ENCODE results near the gene ZNF710.

The ZNF710 gene

GRCh38 chr15:89980896-89981295, 20.2 kb upstream of the ZNF710 start:
- Mint-ChIP-seq H3K27ac (no peak overlapping the region), H3K4me1 (ENCODE audit: low read depth) (no peaks in the 10 kb centered on the region), H3K36me3 (ENCODE audit: low read depth) (no peaks in the 10 kb centered on the region), H3K27me3 (no peaks in the 10 kb centered on the region), H3K9me3 (peaks cover 7% of the 10 kb centered on the region), H3K4me3 (no peak overlapping the region)
- no peak for DNase-seq

GRCh38 chr15:89982315-89983055, 18.6 kb upstream of the ZNF710 start:
- Mint-ChIP-seq H3K4me1 (ENCODE audit: low read depth) (no peaks in the 10 kb centered on the region), H3K27ac (no peak overlapping the region), H3K27me3 (no peaks in the 10 kb centered on the region), H3K36me3 (ENCODE audit: low read depth) (no peaks in the 10 kb centered on the region), H3K9me3 (peaks cover 7% of the 10 kb centered on the region), H3K4me3 (no peak overlapping the region)
- DNase-seq, result no peak

- Mint-ChIP-seq H3K9me3 (peaks cover 7% of the 10 kb centered on the region), H3K27me3 (no peaks in the 10 kb centered on the region), H3K4me3 (no peak overlapping the region), H3K36me3 (ENCODE audit: low read depth) (no peaks in the 10 kb centered on the region), H3K27ac (no peak overlapping the region), H3K4me1 (ENCODE audit: low read depth) (no peaks in the 10 kb centered on the region)
- DNase-seq, result no peak
These were observed 17.1 kb upstream of the ZNF710 start for GRCh38 chr15:89984001-89984400.

- H3K36me3 Mint-ChIP-seq (ENCODE audit: low read depth), result no peaks in the 10 kb centered on the region
- H3K27me3 Mint-ChIP-seq, result no peaks in the 10 kb centered on the region
- no peak overlapping the region for H3K4me3 Mint-ChIP-seq
- peaks cover 7% of the 10 kb centered on the region for H3K9me3 Mint-ChIP-seq
- no peak overlapping the region for H3K27ac Mint-ChIP-seq
- DNase-seq, result no peak
- no peaks in the 10 kb centered on the region for H3K4me1 Mint-ChIP-seq (ENCODE audit: low read depth)
These were observed 16.6 kb upstream of the ZNF710 start for GRCh38 chr15:89984421-89985010.

GRCh38 chr15:89985111-89985510, 16.0 kb upstream of the ZNF710 start:
- Mint-ChIP-seq H3K9me3 (peaks cover 7% of the 10 kb centered on the region), H3K36me3 (ENCODE audit: low read depth) (no peaks in the 10 kb centered on the region), H3K27me3 (no peaks in the 10 kb centered on the region), H3K27ac (no peak overlapping the region), H3K4me1 (ENCODE audit: low read depth) (no peaks in the 10 kb centered on the region), H3K4me3 (no peak overlapping the region)
- DNase-seq, result no peak

- H3K36me3 Mint-ChIP-seq (ENCODE audit: low read depth), result no peaks in the 10 kb centered on the region
- H3K27ac Mint-ChIP-seq, result no peak overlapping the region
- no peaks in the 10 kb centered on the region for H3K9me3 Mint-ChIP-seq
- no peaks in the 10 kb centered on the region for H3K27me3 Mint-ChIP-seq
- H3K4me3 Mint-ChIP-seq, result no peak overlapping the region
- DNase-seq, result no peak
- no peaks in the 10 kb centered on the region for H3K4me1 Mint-ChIP-seq (ENCODE audit: low read depth)
These were observed 9.8 kb upstream of the ZNF710 start for GRCh38 chr15:89991312-89991711.

- Mint-ChIP-seq H3K4me1 (ENCODE audit: low read depth) (peaks cover 2% of the 10 kb centered on the region), H3K4me3 (no peak overlapping the region), H3K27ac (no peak overlapping the region), H3K36me3 (ENCODE audit: low read depth) (no peaks in the 10 kb centered on the region), H3K9me3 (no peaks in the 10 kb centered on the region), H3K27me3 (no peaks in the 10 kb centered on the region)
- DNase-seq, result no peak
These were observed 7.8 kb upstream of the ZNF710 start for GRCh38 chr15:89993349-89993748.

GRCh38 chr15:89997079-89997478, 4.0 kb upstream of the ZNF710 start:
- no peaks in the 10 kb centered on the region for H3K9me3 Mint-ChIP-seq
- peak overlapping the region; percentile 28 for H3K27ac Mint-ChIP-seq
- H3K27me3 Mint-ChIP-seq, result no peaks in the 10 kb centered on the region
- H3K4me3 Mint-ChIP-seq, result no peak overlapping the region
- H3K4me1 Mint-ChIP-seq (ENCODE audit: low read depth), result peaks cover 18% of the 10 kb centered on the region
- peaks cover 5% of the 10 kb centered on the region for H3K36me3 Mint-ChIP-seq (ENCODE audit: low read depth)
- no peak for DNase-seq

- peaks cover 26% of the 10 kb centered on the region for H3K4me1 Mint-ChIP-seq (ENCODE audit: low read depth)
- H3K4me3 Mint-ChIP-seq, result no peak overlapping the region
- peaks cover 11% of the 10 kb centered on the region for H3K36me3 Mint-ChIP-seq (ENCODE audit: low read depth)
- DNase-seq, result no peak
- H3K27ac Mint-ChIP-seq, result no peak overlapping the region
- H3K27me3 Mint-ChIP-seq, result no peaks in the 10 kb centered on the region
- H3K9me3 Mint-ChIP-seq, result no peaks in the 10 kb centered on the region
These were observed 2.9 kb upstream of the ZNF710 start for GRCh38 chr15:89998141-89998661.

GRCh38 chr15:89998923-89999675, 2.0 kb upstream of the ZNF710 start:
- Mint-ChIP-seq H3K4me3 (peak overlapping the region; percentile 27), H3K36me3 (ENCODE audit: low read depth) (peaks cover 18% of the 10 kb centered on the region), H3K27me3 (no peaks in the 10 kb centered on the region), H3K27ac (peak overlapping the region; percentile 11), H3K9me3 (no peaks in the 10 kb centered on the region), H3K4me1 (ENCODE audit: low read depth) (peaks cover 35% of the 10 kb centered on the region)
- no peak for DNase-seq

GRCh38 chr15:89999676-90000185, 1.4 kb upstream of the ZNF710 start:
- Mint-ChIP-seq H3K9me3 (no peaks in the 10 kb centered on the region), H3K36me3 (ENCODE audit: low read depth) (peaks cover 21% of the 10 kb centered on the region), H3K4me3 (peak overlapping the region; percentile 27), H3K4me1 (ENCODE audit: low read depth) (peaks cover 41% of the 10 kb centered on the region), H3K27me3 (no peaks in the 10 kb centered on the region), H3K27ac (no peak overlapping the region)
- no peak for DNase-seq

- H3K4me1 Mint-ChIP-seq (ENCODE audit: low read depth), result peaks cover 46% of the 10 kb centered on the region
- H3K36me3 Mint-ChIP-seq (ENCODE audit: low read depth), result peaks cover 26% of the 10 kb centered on the region
- peak overlapping the region; percentile 92 for H3K4me3 Mint-ChIP-seq
- H3K9me3 Mint-ChIP-seq, result no peaks in the 10 kb centered on the region
- peak overlapping the region; percentile 97 for H3K27ac Mint-ChIP-seq
- H3K27me3 Mint-ChIP-seq, result no peaks in the 10 kb centered on the region
- no peak for DNase-seq
These were observed 730 bp upstream of the ZNF710 start for GRCh38 chr15:90000186-90001001.

GRCh38 chr15:90001683-90002427, 731 bp downstream of the ZNF710 start:
- peak overlapping the region; percentile 86 for H3K4me3 Mint-ChIP-seq
- H3K4me1 Mint-ChIP-seq (ENCODE audit: low read depth), result peaks cover 60% of the 10 kb centered on the region
- H3K36me3 Mint-ChIP-seq (ENCODE audit: low read depth), result peaks cover 26% of the 10 kb centered on the region
- H3K27ac Mint-ChIP-seq, result peak overlapping the region; percentile 91
- no peaks in the 10 kb centered on the region for H3K9me3 Mint-ChIP-seq
- DNase-seq, result peak; percentile 76
- H3K27me3 Mint-ChIP-seq, result no peaks in the 10 kb centered on the region

All from activated T-cell treated with anti-CD3 and anti-CD28 coated beads, Interleukin-2, amount 50 U/mL, for 24 hours (primary cell).